HG03460 (cell line): ENCODE results near the gene MARCHF6.

Experiments
- ATAC-seq: cut with Tn5 transposase; IDR thresholded peaks from one replicate; pipeline ENCODE4 v1.9.1; 2021; ENCODE audit not compliant: unreplicated experiment

The MARCHF6 gene

GRCh38 chr5:10321882-10322281, 31.6 kb upstream of the MARCHF6 start:
- no peak for ATAC-seq

- ATAC-seq, result no peak
Observed at GRCh38 chr5:10323588-10324488, 29.7 kb upstream of the MARCHF6 start.

GRCh38 chr5:10324518-10325370, 28.8 kb upstream of the MARCHF6 start:
- no peak for ATAC-seq

DNA sequence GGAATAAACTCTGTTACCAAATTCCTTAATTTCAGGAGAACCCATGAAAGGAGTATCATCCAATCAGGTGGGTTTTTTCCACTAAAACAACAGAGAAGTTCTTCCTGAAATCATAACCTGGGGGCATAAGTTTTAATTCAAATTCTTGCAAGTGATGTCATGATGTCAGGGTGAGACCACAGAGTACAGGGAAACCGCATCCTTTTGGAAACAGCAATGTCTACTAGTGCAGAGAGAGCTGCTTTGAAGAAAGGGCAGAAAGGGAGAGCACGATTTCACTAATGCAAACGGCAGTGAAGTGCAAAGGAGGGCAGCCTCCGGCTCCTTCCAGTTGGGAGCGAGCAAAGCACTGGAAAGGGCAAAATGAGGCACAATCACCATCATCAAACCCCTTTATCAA, 25.2 kb upstream of the MARCHF6 start:
- no peak for ATAC-seq

- ATAC-seq, result no peak
Observed at GRCh38 chr5:10329446-10329819, 24.1 kb upstream of the MARCHF6 start.

DNA sequence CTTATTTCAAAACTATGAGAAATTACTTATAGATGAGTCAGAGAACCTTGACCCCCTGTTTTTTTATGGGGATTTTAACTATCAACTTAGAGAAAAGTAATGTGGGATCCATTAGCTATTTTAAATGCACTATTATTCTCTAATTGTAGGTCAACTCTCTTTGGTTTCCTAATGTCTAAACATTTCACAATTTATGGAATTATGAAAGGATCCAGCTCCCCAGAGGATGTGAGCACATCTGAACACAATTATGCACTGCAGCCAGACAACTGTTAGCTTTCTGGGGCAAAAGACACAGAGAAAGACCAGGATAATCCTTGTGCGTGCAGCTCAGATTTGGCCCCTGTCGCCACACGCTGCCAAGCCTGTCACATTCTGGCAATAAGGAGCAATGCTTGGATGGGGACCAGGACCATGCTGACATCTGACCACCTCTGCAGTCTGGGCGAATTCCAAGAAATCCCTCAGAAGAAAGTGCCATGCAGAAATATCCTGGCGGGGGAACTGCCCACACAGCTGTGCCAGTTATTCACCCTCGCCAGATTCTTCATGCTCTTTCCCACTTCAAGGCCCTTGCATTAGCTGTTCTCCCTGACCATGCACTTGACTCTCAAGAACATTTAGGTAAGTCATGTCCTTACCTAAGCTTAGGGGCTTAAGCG, 23.5 kb upstream of the MARCHF6 start:
- ATAC-seq, result no peak

GRCh38 chr5:10330511-10331230, 22.8 kb upstream of the MARCHF6 start:
- no peak for ATAC-seq

DNA sequence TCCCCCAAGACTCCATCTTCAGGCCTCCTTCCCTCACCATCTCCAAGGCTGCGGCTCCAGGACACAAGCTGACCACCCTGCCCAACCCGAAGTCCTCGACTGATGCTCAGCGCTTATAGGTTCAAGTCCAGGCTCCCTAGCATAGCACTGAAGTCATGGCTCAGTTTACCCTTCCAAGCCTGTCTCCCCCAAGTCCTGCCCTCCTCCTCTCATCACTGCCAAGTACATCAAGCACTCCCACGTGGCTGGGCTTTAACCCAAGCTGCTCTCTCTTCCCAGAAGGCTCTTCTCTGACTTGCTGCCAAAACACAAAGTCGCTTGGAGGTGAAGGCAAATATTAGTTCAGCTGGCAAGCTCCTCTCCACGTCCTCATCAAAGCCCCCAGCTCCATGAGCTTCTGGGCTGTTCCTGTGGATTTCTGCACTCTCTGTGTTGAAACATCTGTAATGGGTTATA, 22.1 kb upstream of the MARCHF6 start:
- ATAC-seq, result no peak

DNA sequence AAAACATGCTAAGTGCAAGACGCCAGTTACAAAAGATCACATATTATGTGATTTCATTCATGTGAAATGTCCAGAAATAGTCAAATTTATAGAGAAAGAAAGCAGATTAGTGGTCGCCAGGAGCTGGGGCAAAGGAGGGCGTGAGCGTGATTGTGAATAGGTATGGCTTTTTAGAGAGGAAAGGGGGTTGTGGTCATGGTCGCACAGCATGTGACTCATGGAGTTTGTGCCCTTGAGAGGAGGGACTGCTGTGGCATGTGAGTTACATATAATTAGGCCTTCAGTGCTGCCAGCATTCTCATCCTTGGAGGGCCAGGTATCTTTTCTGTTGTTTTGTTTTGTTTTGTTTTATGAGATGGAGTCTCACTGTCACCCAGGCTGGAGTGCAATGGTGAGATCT, 21.2 kb upstream of the MARCHF6 start:
- no peak for ATAC-seq

GRCh38 chr5:10333154-10334006, 20.1 kb upstream of the MARCHF6 start:
- ATAC-seq, result no peak

DNA sequence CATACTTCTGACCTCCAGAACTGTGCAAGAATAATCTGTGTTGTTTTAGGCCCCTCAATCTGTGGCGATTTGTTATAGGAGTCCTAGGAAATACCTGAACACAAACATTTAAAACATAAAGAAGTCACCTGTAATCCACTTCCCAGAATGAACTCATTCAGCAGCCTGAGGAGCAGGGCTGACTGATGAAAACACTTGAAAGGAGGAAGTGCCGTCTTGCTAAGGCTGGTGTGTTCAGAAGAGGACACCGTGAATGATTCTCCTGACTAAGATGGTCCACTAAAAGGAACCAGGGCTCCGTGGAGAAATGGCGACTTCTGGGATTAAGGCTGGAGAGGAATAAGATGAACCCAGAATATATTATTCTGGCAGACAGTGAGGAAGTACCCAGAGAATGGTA, 18.7 kb upstream of the MARCHF6 start:
- no peak for ATAC-seq

DNA sequence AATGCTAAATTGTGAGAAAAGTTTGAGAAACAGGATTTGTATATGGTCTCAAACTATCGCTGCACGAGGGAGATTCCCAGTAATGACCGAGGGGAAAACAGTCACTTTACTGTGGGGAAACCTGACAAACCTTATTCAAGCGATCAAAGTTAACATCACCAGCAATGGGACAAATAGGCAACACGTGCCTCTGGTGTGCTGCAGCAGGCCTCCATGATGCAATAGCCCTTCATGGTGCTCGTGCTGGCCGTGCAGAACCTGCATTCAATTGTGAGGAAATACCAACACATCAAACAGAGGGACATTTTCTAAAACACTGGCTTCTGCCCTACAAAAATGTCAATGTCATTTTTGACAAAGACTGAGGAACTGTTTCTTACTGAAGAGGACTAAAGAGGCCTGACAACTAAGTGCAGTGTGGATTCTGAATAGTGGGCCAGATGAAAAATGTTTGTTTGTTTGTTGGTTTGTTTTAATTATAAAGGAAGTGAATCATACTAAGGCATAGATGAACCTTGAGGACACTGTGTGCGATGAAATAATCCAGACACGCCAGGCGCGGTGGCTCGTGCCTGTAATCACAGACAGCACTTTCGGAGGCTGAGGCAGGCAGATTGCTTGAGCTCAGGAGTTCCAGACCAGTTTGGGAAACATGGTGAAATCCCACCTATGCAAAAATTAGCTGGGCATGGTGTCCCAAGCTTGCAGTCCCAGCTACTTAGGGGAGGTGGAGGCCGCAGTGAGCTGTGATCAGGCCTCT, 17.6 kb upstream of the MARCHF6 start:
- ATAC-seq, result no peak

- ATAC-seq, result no peak
Observed at GRCh38 chr5:10337107-10337506, 16.4 kb upstream of the MARCHF6 start.

GRCh38 chr5:10337986-10338385, 15.5 kb upstream of the MARCHF6 start:
- ATAC-seq, result no peak

DNA sequence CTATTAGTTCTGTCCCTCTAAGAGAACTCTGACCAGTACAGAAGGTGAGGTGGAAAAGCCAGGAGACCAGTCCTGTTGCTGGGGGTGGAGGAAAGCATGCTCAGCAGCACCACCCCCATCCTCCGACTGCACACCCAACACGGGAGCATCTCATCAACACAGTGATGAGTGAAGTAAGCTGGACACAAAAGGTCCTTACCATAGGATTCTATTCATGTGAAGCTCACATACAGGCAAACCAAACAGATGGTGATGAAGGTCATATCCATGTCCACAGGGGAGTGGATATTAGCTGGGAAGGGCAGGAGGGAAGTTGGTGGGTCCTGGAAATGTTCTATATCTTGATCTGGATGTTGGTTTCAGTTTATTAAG, 14.8 kb upstream of the MARCHF6 start:
- no peak for ATAC-seq

DNA sequence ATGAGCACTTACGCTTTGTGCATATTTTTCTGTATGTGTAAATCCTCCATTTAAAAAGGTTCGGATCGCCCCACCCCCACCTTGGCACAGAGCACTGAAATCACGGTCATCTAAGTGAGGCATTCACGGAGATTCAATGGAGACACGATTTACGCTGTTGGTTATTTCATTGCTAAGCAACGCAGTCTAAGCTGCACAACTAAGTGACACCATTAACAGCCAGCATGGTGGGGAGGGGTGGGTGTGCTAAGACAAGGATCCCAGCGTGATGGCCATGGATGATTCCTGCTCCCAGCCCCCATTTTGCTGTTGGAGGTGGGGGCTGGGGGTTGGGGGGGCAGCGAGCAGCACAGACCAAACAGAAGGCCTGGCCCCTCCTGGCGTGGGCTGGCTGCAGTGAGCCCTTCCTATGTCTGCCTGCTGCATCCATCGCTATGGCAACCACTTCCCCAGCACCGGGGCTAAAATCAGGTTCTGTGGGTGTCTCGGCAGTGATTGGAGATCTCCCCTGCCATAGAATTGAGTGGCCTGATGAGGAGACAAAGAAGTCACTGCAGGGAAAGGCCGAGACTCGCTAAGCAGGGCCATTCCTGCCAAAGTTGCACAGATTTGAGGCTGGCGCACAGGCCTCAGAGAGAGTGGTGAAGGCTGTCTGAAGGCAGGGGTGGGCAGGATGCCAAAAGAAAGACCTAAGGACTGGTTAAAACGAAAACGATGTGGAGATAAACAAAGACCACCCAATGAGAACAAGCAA, 14.3 kb upstream of the MARCHF6 start:
- no peak for ATAC-seq

- ATAC-seq, result no peak
Observed at GRCh38 chr5:10339958-10340357, 13.5 kb upstream of the MARCHF6 start.

- no peak for ATAC-seq
Observed at GRCh38 chr5:10343486-10343885, 10.0 kb upstream of the MARCHF6 start.
